ENCODE data around the gene ADAM17.

The ADAM17 gene

GRCh38 chr2:9471206-9471605 lies 84.4 kb downstream of the ADAM17 start:
- no peak for DNase-seq (ENCODE audit: low spot score)

- no peak for DNase-seq (ENCODE audit: low spot score)
These were observed 87.9 kb downstream of the ADAM17 start for GRCh38 chr2:9467687-9468086.

GRCh38 chr2:9466147-9466683 lies 89.4 kb downstream of the ADAM17 start:
- no peak for DNase-seq (ENCODE audit: low spot score)

GRCh38 chr2:9465170-9465569 lies 90.5 kb downstream of the ADAM17 start:
- no peak for DNase-seq (ENCODE audit: low spot score)

GRCh38 chr2:9463698-9464034 lies 92.0 kb downstream of the ADAM17 start:
- no peak for DNase-seq (ENCODE audit: low spot score)

GRCh38 chr2:9462886-9463697 lies 92.5 kb downstream of the ADAM17 start:
- no peak for DNase-seq (ENCODE audit: low spot score)

GRCh38 chr2:9462313-9462712 lies 93.3 kb downstream of the ADAM17 start:
- DNase-seq (ENCODE audit: low spot score) = no peak

GRCh38 chr2:9461079-9461478 lies 94.6 kb downstream of the ADAM17 start:
- DNase-seq (ENCODE audit: low spot score) = no peak

GRCh38 chr2:9460441-9461017 lies 95.1 kb downstream of the ADAM17 start:
- no peak for DNase-seq (ENCODE audit: low spot score)

GRCh38 chr2:9451231-9451630 lies 104.4 kb downstream of the ADAM17 start:
- no peak for DNase-seq (ENCODE audit: low spot score)

- DNase-seq (ENCODE audit: low spot score) = no peak
These were observed 110.5 kb downstream of the ADAM17 start for GRCh38 chr2:9445089-9445488.

GRCh38 chr2:9443526-9443925 lies 112.1 kb downstream of the ADAM17 start:
- DNase-seq (ENCODE audit: low spot score) = no peak

GRCh38 chr2:9441556-9441955 lies 114.1 kb downstream of the ADAM17 start:
- DNase-seq (ENCODE audit: low spot score) = no peak

- DNase-seq (ENCODE audit: low spot score) = no peak
These were observed 115.4 kb downstream of the ADAM17 start for GRCh38 chr2:9440058-9440727.

- DNase-seq (ENCODE audit: low spot score) = no peak
These were observed 116.1 kb downstream of the ADAM17 start for GRCh38 chr2:9439536-9439935.
